ENCODE data around the gene IGFBP1. TPM values are rescaled to one million over a fixed set of nuclear protein-coding genes. Genes with fewer than 3 reads are reported as not detected.

Gene IGFBP1
- total and polyA plus RNA-seq, 2 of the 13 experiments (the other 11 are each of a cell fraction or from before 2014, with no cell fraction given) = 5.4 to 885 TPM

DNA sequence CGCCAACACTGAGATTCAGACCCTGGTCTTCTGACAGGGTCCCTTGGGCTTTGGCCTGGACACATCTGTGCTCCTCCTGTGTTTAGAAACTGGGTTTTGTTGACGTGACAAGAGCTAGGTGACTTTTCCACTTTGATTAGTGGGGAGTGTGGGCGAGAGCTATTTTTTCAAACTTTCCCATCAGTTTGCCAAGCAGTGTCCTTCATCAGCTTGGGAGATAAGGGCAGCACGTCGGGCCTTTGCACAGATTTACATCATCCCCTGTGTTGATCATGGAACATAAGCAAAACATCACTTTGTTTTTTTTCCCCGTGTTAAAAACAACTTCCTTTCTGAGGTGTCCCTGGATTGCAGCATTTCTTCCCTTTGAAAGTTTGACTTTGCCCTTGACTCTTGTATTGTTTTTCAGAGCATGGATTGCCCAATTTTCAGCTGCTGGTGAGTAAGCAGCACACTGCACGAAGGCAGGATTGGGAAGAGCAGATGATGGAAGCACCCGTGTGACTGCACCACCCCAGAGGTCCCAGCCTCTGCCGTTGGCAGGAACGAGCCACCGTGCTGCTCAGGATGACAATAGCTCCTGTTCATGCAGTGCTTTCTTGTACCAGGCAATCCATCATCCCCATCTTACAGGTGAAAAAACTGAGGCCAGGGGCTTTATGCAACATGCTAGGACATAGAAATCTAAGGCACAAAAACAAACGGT is 6.4 kb upstream of the IGFBP1 start (continued):
- no peak for TF ChIP-seq SATB2 (CRISPR knock-in tag; IDR thresholded peaks at IDR 0.05)
- TF ChIP-seq ZNF260 (CRISPR knock-in tag; IDR thresholded peaks at IDR 0.05; ENCODE audit: borderline replicate concordance, low read depth) = no peak
- peak; percentile 94 for TF ChIP-seq THRA (CRISPR knock-in tag; IDR thresholded peaks at IDR 0.05; ENCODE audit: borderline replicate concordance)
- TF ChIP-seq PAF1 (CRISPR knock-in tag; IDR thresholded peaks at IDR 0.05) = no peak; the same call in 1 of the 2 replicates
- TF ChIP-seq ZC3H13 (CRISPR knock-in tag; IDR thresholded peaks at IDR 0.05) = peak; percentile 93
- peak; percentile 36; the same call in 1 of the 2 replicates for TF ChIP-seq FOXA1 (IDR thresholded peaks at IDR 0.05)
- peak; percentile 79 for TF ChIP-seq FOXA1 (CRISPR knock-in tag; IDR thresholded peaks at IDR 0.05)
- no peak for TF ChIP-seq ATM (IDR thresholded peaks at IDR 0.05; ENCODE audit: borderline replicate concordance)
- TF ChIP-seq, protein P1, sequence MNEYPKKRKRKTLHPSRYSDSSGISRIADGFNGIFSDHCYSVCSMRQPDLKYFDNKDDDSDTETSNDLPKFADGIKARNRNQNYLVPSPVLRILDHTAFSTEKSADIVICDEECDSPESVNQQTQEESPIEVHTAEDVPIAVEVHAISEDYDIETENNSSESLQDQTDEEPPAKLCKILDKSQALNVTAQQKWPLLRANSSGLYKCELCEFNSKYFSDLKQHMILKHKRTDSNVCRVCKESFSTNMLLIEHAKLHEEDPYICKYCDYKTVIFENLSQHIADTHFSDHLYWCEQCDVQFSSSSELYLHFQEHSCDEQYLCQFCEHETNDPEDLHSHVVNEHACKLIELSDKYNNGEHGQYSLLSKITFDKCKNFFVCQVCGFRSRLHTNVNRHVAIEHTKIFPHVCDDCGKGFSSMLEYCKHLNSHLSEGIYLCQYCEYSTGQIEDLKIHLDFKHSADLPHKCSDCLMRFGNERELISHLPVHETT (CRISPR knock-in tag; conservative IDR thresholded peaks at IDR 0.05) = no peak
- peak; percentile 77; the same call in 1 of the 2 replicates for TF ChIP-seq SSRP1 (CRISPR knock-in tag; IDR thresholded peaks at IDR 0.05)
- TF ChIP-seq GABPB1 (CRISPR knock-in tag; IDR thresholded peaks at IDR 0.05) = peak; percentile 68
- TF ChIP-seq ZFP37 (CRISPR knock-in tag; IDR thresholded peaks at IDR 0.05; ENCODE audit: borderline replicate concordance) = no peak
- TF ChIP-seq ZNF530 (CRISPR knock-in tag; IDR thresholded peaks at IDR 0.05; ENCODE audit: low read depth) = no peak
- peak; percentile 78 for TF ChIP-seq ELF1 (CRISPR knock-in tag; IDR thresholded peaks at IDR 0.05)
- TF ChIP-seq HDAC2 (CRISPR knock-in tag; IDR thresholded peaks at IDR 0.05) = peak; percentile 95
- no peak for TF ChIP-seq ZZZ3 (CRISPR knock-in tag; IDR thresholded peaks at IDR 0.05; ENCODE audit: borderline replicate concordance)
- no peak for TF ChIP-seq ZFP41 (CRISPR knock-in tag; IDR thresholded peaks at IDR 0.05; ENCODE audit: borderline replicate concordance)
- TF ChIP-seq CEBPG (CRISPR knock-in tag; IDR thresholded peaks at IDR 0.05) = peak; percentile 99
- TF ChIP-seq ZKSCAN5 (CRISPR knock-in tag; IDR thresholded peaks at IDR 0.05) = no peak
- no peak for TF ChIP-seq ZNF720 (CRISPR knock-in tag; IDR thresholded peaks at IDR 0.05)
- TF ChIP-seq, protein P2, sequence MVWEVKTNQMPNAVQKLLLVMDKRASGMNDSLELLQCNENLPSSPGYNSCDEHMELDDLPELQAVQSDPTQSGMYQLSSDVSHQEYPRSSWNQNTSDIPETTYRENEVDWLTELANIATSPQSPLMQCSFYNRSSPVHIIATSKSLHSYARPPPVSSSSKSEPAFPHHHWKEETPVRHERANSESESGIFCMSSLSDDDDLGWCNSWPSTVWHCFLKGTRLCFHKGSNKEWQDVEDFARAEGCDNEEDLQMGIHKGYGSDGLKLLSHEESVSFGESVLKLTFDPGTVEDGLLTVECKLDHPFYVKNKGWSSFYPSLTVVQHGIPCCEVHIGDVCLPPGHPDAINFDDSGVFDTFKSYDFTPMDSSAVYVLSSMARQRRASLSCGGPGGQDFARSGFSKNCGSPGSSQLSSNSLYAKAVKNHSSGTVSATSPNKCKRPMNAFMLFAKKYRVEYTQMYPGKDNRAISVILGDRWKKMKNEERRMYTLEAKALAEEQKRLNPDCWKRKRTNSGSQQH (CRISPR knock-in tag; IDR thresholded peaks at IDR 0.05; ENCODE audit: low read depth) = peak; percentile 45; the same call in 1 of the 2 replicates
- peak; percentile 76; the same call in 1 of the 2 replicates for TF ChIP-seq ZNF564 (CRISPR knock-in tag; IDR thresholded peaks at IDR 0.05)
- TF ChIP-seq ZSCAN29 (CRISPR knock-in tag; conservative IDR thresholded peaks at IDR 0.05) = peak; percentile 92
- peak; percentile 95 for TF ChIP-seq TRIM24 (CRISPR knock-in tag; IDR thresholded peaks at IDR 0.05)
- peak; percentile 73; the same call in 1 of the 2 replicates for TF ChIP-seq ZSCAN21 (CRISPR knock-in tag; IDR thresholded peaks at IDR 0.05; ENCODE audit: borderline replicate concordance)
- peak; percentile 84; the same call in 1 of the 2 replicates for TF ChIP-seq ZNF788 (CRISPR knock-in tag; IDR thresholded peaks at IDR 0.05; ENCODE audit: borderline replicate concordance)
- peak; percentile 77 for TF ChIP-seq ZSCAN25 (CRISPR knock-in tag; IDR thresholded peaks at IDR 0.05)
- TF ChIP-seq IRF9 (CRISPR knock-in tag; IDR thresholded peaks at IDR 0.05; ENCODE audit: borderline replicate concordance) = peak; percentile 79

All from HepG2 (cell line).